Measurements from ENCODE around the gene NUP210. TPM values are rescaled to one million over a fixed set of nuclear protein-coding genes. Genes with fewer than 3 reads are reported as not detected.

Gene NUP210
- polyA plus RNA-seq, 1 of the 3 experiments (the other 2 are of a cell fraction): 1.8 TPM

GRCh38 chr3:13345772-13346171, 74.3 kb downstream of the NUP210 start:
- no peak overlapping the region for H3K4me2 ChIP-seq
- H3K9me2 ChIP-seq: no peaks in the 10 kb centered on the region
- no peak overlapping the region for H3K9ac ChIP-seq
- no peak overlapping the region for H3K4me3 ChIP-seq (ENCODE audit: low read depth in 2 of 2, low read length in 1 of 2)
- no peaks in the 10 kb centered on the region for H4K20me1 ChIP-seq (ENCODE audit: insufficient read depth)
- no peaks in the 10 kb centered on the region for H3F3A ChIP-seq (replicated peaks; ENCODE audit: insufficient read depth)
- no peak for TF ChIP-seq SIN3A (IDR thresholded peaks at IDR 0.05; ENCODE audit: borderline replicate concordance, low read depth, low read length)
- TF ChIP-seq RAD21 (IDR thresholded peaks at IDR 0.05; ENCODE audit: low read length): no peak
- TF ChIP-seq RFX5 (IDR thresholded peaks at IDR 0.05; ENCODE audit: low read length): no peak
- TF ChIP-seq EP300 (IDR thresholded peaks at IDR 0.05; ENCODE audit: borderline replicate concordance in 1 of 2, low read depth in 1 of 2, low read length in 1 of 2): no peak
- TF ChIP-seq, protein P1, sequence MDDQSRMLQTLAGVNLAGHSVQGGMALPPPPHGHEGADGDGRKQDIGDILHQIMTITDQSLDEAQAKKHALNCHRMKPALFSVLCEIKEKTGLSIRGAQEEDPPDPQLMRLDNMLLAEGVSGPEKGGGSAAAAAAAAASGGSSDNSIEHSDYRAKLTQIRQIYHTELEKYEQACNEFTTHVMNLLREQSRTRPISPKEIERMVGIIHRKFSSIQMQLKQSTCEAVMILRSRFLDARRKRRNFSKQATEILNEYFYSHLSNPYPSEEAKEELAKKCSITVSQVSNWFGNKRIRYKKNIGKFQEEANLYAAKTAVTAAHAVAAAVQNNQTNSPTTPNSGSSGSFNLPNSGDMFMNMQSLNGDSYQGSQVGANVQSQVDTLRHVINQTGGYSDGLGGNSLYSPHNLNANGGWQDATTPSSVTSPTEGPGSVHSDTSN (IDR thresholded peaks at IDR 0.05): no peak
- TF ChIP-seq, protein P2, sequence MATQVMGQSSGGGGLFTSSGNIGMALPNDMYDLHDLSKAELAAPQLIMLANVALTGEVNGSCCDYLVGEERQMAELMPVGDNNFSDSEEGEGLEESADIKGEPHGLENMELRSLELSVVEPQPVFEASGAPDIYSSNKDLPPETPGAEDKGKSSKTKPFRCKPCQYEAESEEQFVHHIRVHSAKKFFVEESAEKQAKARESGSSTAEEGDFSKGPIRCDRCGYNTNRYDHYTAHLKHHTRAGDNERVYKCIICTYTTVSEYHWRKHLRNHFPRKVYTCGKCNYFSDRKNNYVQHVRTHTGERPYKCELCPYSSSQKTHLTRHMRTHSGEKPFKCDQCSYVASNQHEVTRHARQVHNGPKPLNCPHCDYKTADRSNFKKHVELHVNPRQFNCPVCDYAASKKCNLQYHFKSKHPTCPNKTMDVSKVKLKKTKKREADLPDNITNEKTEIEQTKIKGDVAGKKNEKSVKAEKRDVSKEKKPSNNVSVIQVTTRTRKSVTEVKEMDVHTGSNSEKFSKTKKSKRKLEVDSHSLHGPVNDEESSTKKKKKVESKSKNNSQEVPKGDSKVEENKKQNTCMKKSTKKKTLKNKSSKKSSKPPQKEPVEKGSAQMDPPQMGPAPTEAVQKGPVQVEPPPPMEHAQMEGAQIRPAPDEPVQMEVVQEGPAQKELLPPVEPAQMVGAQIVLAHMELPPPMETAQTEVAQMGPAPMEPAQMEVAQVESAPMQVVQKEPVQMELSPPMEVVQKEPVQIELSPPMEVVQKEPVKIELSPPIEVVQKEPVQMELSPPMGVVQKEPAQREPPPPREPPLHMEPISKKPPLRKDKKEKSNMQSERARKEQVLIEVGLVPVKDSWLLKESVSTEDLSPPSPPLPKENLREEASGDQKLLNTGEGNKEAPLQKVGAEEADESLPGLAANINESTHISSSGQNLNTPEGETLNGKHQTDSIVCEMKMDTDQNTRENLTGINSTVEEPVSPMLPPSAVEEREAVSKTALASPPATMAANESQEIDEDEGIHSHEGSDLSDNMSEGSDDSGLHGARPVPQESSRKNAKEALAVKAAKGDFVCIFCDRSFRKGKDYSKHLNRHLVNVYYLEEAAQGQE (IDR thresholded peaks at IDR 0.05; ENCODE audit: low read depth, low read length): no peak
- no peak for TF ChIP-seq MAX (IDR thresholded peaks at IDR 0.05; ENCODE audit: low read depth)
- TF ChIP-seq TEAD4 (IDR thresholded peaks at IDR 0.05; ENCODE audit: borderline replicate concordance, insufficient read depth): no peak
- no peak for TF ChIP-seq MXI1 (IDR thresholded peaks at IDR 0.05; ENCODE audit: low read depth, low read length)
- TF ChIP-seq TAF1 (IDR thresholded peaks at IDR 0.05; ENCODE audit: borderline replicate concordance, low read depth, low read length): no peak
- POLR2A ChIA-PET: no interaction called here
- H2AFZ ChIP-seq (ENCODE audit: low read depth): no peak overlapping the region
- H3K79me2 ChIP-seq (ENCODE audit: insufficient read depth): no peaks in the 10 kb centered on the region
- 81% methylated on average over 6 of the region's 6 CpGs for WGBS (ENCODE audit: low lambda C conversion rate)
- DNase-seq: no peak
- no peaks in the 10 kb centered on the region; the same call in 1 of the 2 replicates for H3K27me3 ChIP-seq (ENCODE audit: insufficient read depth)
- no peaks in the 10 kb centered on the region for H3K9me3 ChIP-seq
- no peaks in the 10 kb centered on the region; a peak in 1 of 4 replicates for H3K4me1 ChIP-seq (ENCODE audit: control insufficient read depth in 1 of 2, insufficient read depth in 2 of 2, low read depth in 1 of 2, low read length in 1 of 2)
- no peaks in the 10 kb centered on the region for H3K36me3 ChIP-seq (replicated peaks in 1 of 2; ENCODE audit: control insufficient read depth in 1 of 2, insufficient read depth in 2 of 2, low read length in 1 of 2)
- no peak overlapping the region for H3K27ac ChIP-seq (ENCODE audit: low read depth in 2 of 2, low read length in 1 of 2)
- CTCF ChIA-PET: interaction anchor here (1.1 to 3.1 kb wide), 4 partner anchors 13 to 185 kb away, joined by 3 to 8 read pairs (median 3); no protein-coding TSS in a partner anchor

DNA sequence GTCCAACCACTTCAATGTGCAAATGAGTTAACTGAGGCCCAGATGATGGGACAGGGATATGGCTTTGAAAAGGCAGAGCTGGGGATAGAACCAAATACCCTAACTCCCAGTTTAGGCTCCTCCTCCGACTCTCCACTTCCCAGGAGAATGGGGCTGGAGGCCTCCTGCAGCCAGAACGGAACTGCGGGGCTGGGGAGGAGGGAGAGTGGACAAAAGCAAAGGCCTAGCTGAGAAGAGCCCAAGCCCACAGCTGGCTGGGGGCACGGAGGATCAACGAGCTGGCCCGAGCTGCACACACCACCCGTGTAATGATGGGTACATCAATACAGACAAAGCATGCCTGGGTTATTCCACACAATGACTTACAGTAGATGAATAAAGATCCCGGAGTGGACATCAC, 74.8 kb downstream of the NUP210 start:
- no peaks in the 10 kb centered on the region; the same call in 1 of the 2 replicates for H3K27me3 ChIP-seq (ENCODE audit: insufficient read depth)
- H3K79me2 ChIP-seq (ENCODE audit: insufficient read depth): no peaks in the 10 kb centered on the region
- 87% methylated on average over 8 of the region's 8 CpGs for WGBS (ENCODE audit: low lambda C conversion rate)
- no peak overlapping the region for H2AFZ ChIP-seq (ENCODE audit: low read depth)
- H3K9me2 ChIP-seq: no peaks in the 10 kb centered on the region
- H3K4me3 ChIP-seq (ENCODE audit: low read depth in 2 of 2, low read length in 1 of 2): no peak overlapping the region
- H3F3A ChIP-seq (replicated peaks; ENCODE audit: insufficient read depth): no peaks in the 10 kb centered on the region
- H3K36me3 ChIP-seq (replicated peaks in 1 of 2; ENCODE audit: control insufficient read depth in 1 of 2, insufficient read depth in 2 of 2, low read length in 1 of 2): no peaks in the 10 kb centered on the region
- POLR2A ChIA-PET: no interaction called here
- no peaks in the 10 kb centered on the region for H4K20me1 ChIP-seq (ENCODE audit: insufficient read depth)
- no peaks in the 10 kb centered on the region for H3K9me3 ChIP-seq
- H3K27ac ChIP-seq (ENCODE audit: low read depth in 2 of 2, low read length in 1 of 2): no peak overlapping the region
- DNase-seq: no peak
- H3K9ac ChIP-seq: no peak overlapping the region
- no peaks in the 10 kb centered on the region; a peak in 1 of 4 replicates for H3K4me1 ChIP-seq (ENCODE audit: control insufficient read depth in 1 of 2, insufficient read depth in 2 of 2, low read depth in 1 of 2, low read length in 1 of 2)
- no peak overlapping the region for H3K4me2 ChIP-seq
- CTCF ChIA-PET: interaction anchor here (0.9 to 3.1 kb wide), 5 partner anchors 12 to 184 kb away, joined by 3 to 8 read pairs (median 3); no protein-coding TSS in a partner anchor
- TF ChIP-seq RCOR1 (IDR thresholded peaks at IDR 0.05; ENCODE audit: low read length) (no peak), ELF1 (IDR thresholded peaks at IDR 0.05) (no peak), YY1 (IDR thresholded peaks at IDR 0.05; ENCODE audit: low read depth) (no peak), NRF1 (IDR thresholded peaks at IDR 0.05; ENCODE audit: low read depth, low read length) (no peak), MAX (IDR thresholded peaks at IDR 0.05; ENCODE audit: low read depth) (no peak), GABPA (IDR thresholded peaks at IDR 0.05; ENCODE audit: low read depth) (no peak), TCF12 (IDR thresholded peaks at IDR 0.05) (no peak), EP300 (IDR thresholded peaks at IDR 0.05; ENCODE audit: borderline replicate concordance in 1 of 2, low read depth in 1 of 2, low read length in 1 of 2) (no peak), FOXM1 (IDR thresholded peaks at IDR 0.05; ENCODE audit: low read depth) (no peak), TEAD4 (IDR thresholded peaks at IDR 0.05; ENCODE audit: borderline replicate concordance, insufficient read depth) (no peak), NFIC (IDR thresholded peaks at IDR 0.05; ENCODE audit: borderline replicate concordance) (no peak)
- TF ChIP-seq, protein P1 (IDR thresholded peaks at IDR 0.05): no peak
- TF ChIP-seq, protein P3, sequence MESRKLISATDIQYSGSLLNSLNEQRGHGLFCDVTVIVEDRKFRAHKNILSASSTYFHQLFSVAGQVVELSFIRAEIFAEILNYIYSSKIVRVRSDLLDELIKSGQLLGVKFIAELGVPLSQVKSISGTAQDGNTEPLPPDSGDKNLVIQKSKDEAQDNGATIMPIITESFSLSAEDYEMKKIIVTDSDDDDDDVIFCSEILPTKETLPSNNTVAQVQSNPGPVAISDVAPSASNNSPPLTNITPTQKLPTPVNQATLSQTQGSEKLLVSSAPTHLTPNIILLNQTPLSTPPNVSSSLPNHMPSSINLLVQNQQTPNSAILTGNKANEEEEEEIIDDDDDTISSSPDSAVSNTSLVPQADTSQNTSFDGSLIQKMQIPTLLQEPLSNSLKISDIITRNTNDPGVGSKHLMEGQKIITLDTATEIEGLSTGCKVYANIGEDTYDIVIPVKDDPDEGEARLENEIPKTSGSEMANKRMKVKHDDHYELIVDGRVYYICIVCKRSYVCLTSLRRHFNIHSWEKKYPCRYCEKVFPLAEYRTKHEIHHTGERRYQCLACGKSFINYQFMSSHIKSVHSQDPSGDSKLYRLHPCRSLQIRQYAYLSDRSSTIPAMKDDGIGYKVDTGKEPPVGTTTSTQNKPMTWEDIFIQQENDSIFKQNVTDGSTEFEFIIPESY (IDR thresholded peaks at IDR 0.05; ENCODE audit: borderline replicate concordance, low read depth): no peak

Measured in SK-N-SH (cell line).